GM12878 (cell line): ENCODE measurements around the gene MAPKAPK3.
A peak's percentile ranks its signal among the peaks of the same experiment; 100 is the strongest.

Experiments
- CTCF ChIP-seq, 3 experiments: IDR thresholded peaks in 2 of 3; conservative IDR thresholded peaks in 1 of 3; 2 replicates each; pipeline ENCODE4 v1.5.1; 2011; ENCODE audit warnings: low read depth in 3 of 3, low read length in 3 of 3, mild to moderate bottlenecking in 3 of 3, control low read depth in 2 of 3, moderate library complexity in 2 of 3, inconsistent platforms in 1 of 3, mixed read lengths in 1 of 3; ENCODE audit not compliant: control insufficient read depth in 2 of 3, insufficient read depth in 1 of 3; ENCODE audit errors: extremely low read depth in 1 of 3
- POLR2A ChIP-seq: IDR thresholded peaks from 2 replicates; pipeline ENCODE4 v1.6.1; 2011; ENCODE audit warnings: low read depth, mild to moderate bottlenecking, low read length
- TCF12 ChIP-seq: IDR thresholded peaks from 2 replicates; pipeline ENCODE4 v1.6.1; 2011; ENCODE audit warnings: low read depth, mild to moderate bottlenecking, low read length
- ZBTB40 ChIP-seq: fragments of 450-650 bp; IDR thresholded peaks from 2 replicates; pipeline ENCODE4 v1.6.1; 2016; ENCODE audit warnings: mild to moderate bottlenecking, moderate library complexity, borderline replicate concordance

DNA sequence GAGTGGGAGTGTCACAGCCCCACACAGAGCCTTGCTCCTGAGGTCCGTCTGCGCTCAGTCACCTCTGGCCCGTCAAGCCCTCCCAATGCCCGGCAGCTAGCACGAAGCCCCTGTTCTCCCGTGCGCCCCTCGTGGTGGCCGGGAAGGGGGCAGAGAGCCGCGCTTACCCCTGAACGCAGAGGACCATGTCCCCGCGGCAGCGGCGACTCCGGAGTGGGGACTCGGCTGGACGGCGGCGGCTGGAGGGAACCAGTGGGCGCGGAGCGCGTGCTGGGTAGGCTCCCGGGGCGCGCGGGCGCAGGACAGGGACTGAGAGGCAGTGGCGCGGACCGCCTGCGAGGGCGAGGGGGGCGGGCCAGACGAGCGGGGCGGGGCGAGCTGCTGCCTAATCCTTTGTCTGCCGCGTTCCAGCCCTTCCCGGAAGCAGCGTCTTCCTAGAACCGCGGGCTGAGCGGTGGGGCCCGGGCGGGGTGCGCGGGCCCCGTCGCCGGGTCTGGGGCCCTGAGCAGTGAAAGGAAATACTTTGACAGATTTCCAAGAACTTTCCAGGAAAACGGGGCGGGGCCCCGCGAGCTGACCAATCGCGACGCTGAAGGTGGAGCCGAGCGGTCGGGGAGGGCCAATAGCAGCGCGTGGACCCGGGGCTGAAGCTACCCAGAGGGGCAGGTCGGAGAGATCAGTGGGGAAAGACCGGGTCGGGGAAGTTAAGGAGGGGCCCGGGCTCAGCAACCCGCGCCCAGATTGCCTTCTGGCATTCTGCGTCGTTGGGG is 5.3 kb upstream of the MAPKAPK3 start, which contains the start of gene CISH:
- no peak for TF ChIP-seq TCF12
- TF ChIP-seq CTCF (IDR thresholded peaks at IDR 0.05 in 2 of 3, conservative IDR thresholded peaks at IDR 0.05 in 1 of 3; ENCODE audit: control insufficient read depth in 2 of 3, extremely low read depth in 1 of 3, insufficient read depth in 1 of 3, low read depth in 3 of 3, low read length in 3 of 3) = peak; percentile 35 to 61 (median 52)
- TF ChIP-seq POLR2A = peak; percentile 86
- no peak for TF ChIP-seq ZBTB40
